ENCODE measurements around the gene DNAAF8. TPM values are rescaled to one million over a fixed set of nuclear protein-coding genes. Genes with fewer than 3 reads are reported as not detected.

DNAAF8 gene
- total RNA-seq, 2 donors from 2014 or later = 0.32 to 0.43 TPM

GRCh38 chr16:4790871-4791270, 56.5 kb downstream of the DNAAF8 start:
- intact Hi-C loops (cut with DNase I) = no loop called here

GRCh38 chr16:4792951-4793513, 58.7 kb downstream of the DNAAF8 start:
- DNase-seq (ENCODE audit: low spot score) = no peak
- intact Hi-C loops (cut with DNase I) = no loop called here

More at GRCh38 chr16:4790871-4791270, 56.5 kb downstream of the DNAAF8 start:
- DNase-seq (ENCODE audit: low spot score) = no peak

- DNase-seq (ENCODE audit: low spot score) = no peak
- intact Hi-C loops (cut with DNase I) = no loop called here
Measured at GRCh38 chr16:4795181-4795827, 61.0 kb downstream of the DNAAF8 start, which contains the start of gene SMIM22. TSS of gene SMIM22 (plus strand) at chr16:4795369. CDS start at chr16:4795735, 366 bp downstream.

- intact Hi-C loops (cut with DNase I) = no loop called here
- no peak for DNase-seq (ENCODE audit: low spot score)
Measured at GRCh38 chr16:4795828-4796572, 61.7 kb downstream of the DNAAF8 start.

GRCh38 chr16:4796982-4797804, 62.9 kb downstream of the DNAAF8 start:
- no peak for DNase-seq (ENCODE audit: low spot score)
- intact Hi-C loops (cut with DNase I) = no loop called here

- intact Hi-C loops (cut with DNase I) = no loop called here
Measured at GRCh38 chr16:4797805-4798252, 63.5 kb downstream of the DNAAF8 start.

GRCh38 chr16:4798456-4798855, 64.1 kb downstream of the DNAAF8 start:
- DNase-seq (ENCODE audit: low spot score) = no peak
- intact Hi-C loops (cut with DNase I) = no loop called here

More at GRCh38 chr16:4797805-4798252, 63.5 kb downstream of the DNAAF8 start:
- DNase-seq (ENCODE audit: low spot score) = no peak

Other genes starting within 250 kb of the DNAAF8 start
- 10 to 100 TPM; 19.4 to 21.1 TPM for gene CDIP1, start 195.8 kb upstream of the DNAAF8 start, total RNA-seq
- gene C16orf96, start 178.2 kb upstream of the DNAAF8 start, total RNA-seq = under 1 TPM; 0.09 to 0.10 TPM
- gene UBALD1, start 119.6 kb upstream of the DNAAF8 start, total RNA-seq = 10 to 100 TPM; 15.6 to 16.4 TPM
- 10 to 100 TPM; 61.0 to 62.6 TPM for gene MGRN1, start 109.7 kb upstream of the DNAAF8 start, total RNA-seq
- gene NUDT16L1, start 41.0 kb upstream of the DNAAF8 start, total RNA-seq = 10 to 100 TPM; 10.7 to 14.2 TPM
- gene ANKS3, start 266 bp upstream of the DNAAF8 start, total RNA-seq = 10 to 100 TPM; 17.0 to 17.8 TPM
- 1 to 10 TPM; 7.9 TPM for gene ZNF500, start 32.6 kb downstream of the DNAAF8 start, total RNA-seq
- not detected for gene SEPTIN12, start 53.8 kb downstream of the DNAAF8 start, total RNA-seq
- gene SMIM22, start 60.8 kb downstream of the DNAAF8 start, total RNA-seq = not detected
- gene ROGDI, start 68.1 kb downstream of the DNAAF8 start, total RNA-seq = 10 to 100 TPM; 12.9 to 23.5 TPM
- gene GLYR1, start 112.8 kb downstream of the DNAAF8 start, total RNA-seq = 10 to 100 TPM; 72.2 to 72.3 TPM
- gene UBN1, start 112.9 kb downstream of the DNAAF8 start, total RNA-seq = 10 to 100 TPM; 25.5 to 27.7 TPM
- gene PPL, start 202.6 kb downstream of the DNAAF8 start, total RNA-seq = 10 to 100 TPM; 23.8 to 24.1 TPM
- gene SEC14L5, start 223.8 kb downstream of the DNAAF8 start, total RNA-seq = 1 to 10 TPM in 1 of 2 donors, under 1 TPM in 1; 0.86 to 1.1 TPM